HTERT RPE-1 (cell line): ENCODE results near the gene FBXO5.
"Not testable (repeated sequence)": the region's sequence is repeated elsewhere in the genome, so short reads cannot be mapped to it uniquely, and the experiment has no call there.

Experiments
- in situ Hi-C: fragments of 300-500 bp; cut with MboI; formaldehyde crosslinking; loops from 4 replicates; pipeline ENCODE4 v1.14.3; 2020; ENCODE audit warnings: low sequenced_read_pairs

Gene FBXO5

GRCh38 chr6:152982904-152983636, at the start of gene FBXO5:
TSS of gene FBXO5 (minus strand) at chr6:152983041. CDS start at chr6:152982959, 82 bp downstream.
- in situ Hi-C loops = no loop called here

GRCh38 chr6:153032255-153032882, 49.5 kb upstream of the FBXO5 start:
- in situ Hi-C loops = no loop called here

- in situ Hi-C loops = no loop called here
Measured at GRCh38 chr6:153031335-153031955, 48.6 kb upstream of the FBXO5 start.

GRCh38 chr6:153028963-153029362, 46.1 kb upstream of the FBXO5 start:
- in situ Hi-C loops = no loop called here

- in situ Hi-C loops = no loop called here
Measured at GRCh38 chr6:153028286-153028685, 45.4 kb upstream of the FBXO5 start.

GRCh38 chr6:153027480-153027879, 44.6 kb upstream of the FBXO5 start:
- in situ Hi-C loops = no loop called here

- in situ Hi-C loops = no loop called here
Measured at GRCh38 chr6:153024709-153025017, 41.8 kb upstream of the FBXO5 start.

- in situ Hi-C loops = no loop called here
Measured at GRCh38 chr6:153023977-153024708, 41.3 kb upstream of the FBXO5 start.

GRCh38 chr6:153018355-153018754, 35.5 kb upstream of the FBXO5 start:
- in situ Hi-C loops = no loop called here

- in situ Hi-C loops = no loop called here
Measured at GRCh38 chr6:153016846-153017245, 34.0 kb upstream of the FBXO5 start.

- in situ Hi-C loops = no loop called here
Measured at GRCh38 chr6:153015094-153015640, 32.3 kb upstream of the FBXO5 start.

- in situ Hi-C loops = no loop called here
Measured at GRCh38 chr6:153013438-153013837, 30.6 kb upstream of the FBXO5 start.

GRCh38 chr6:153012856-153013255, 30.0 kb upstream of the FBXO5 start:
- in situ Hi-C loops = no loop called here

GRCh38 chr6:153003366-153003690, 20.5 kb upstream of the FBXO5 start:
- in situ Hi-C loops = no loop called here

- in situ Hi-C loops = no loop called here
Measured at GRCh38 chr6:153002613-153003365, 19.9 kb upstream of the FBXO5 start, which contains the start of gene MTRF1L. TSS of gene MTRF1L (minus strand) at chr6:153002709. CDS start at chr6:153002685, 24 bp downstream.

GRCh38 chr6:153001767-153002612, 19.1 kb upstream of the FBXO5 start:
- in situ Hi-C loops = no loop called here

- in situ Hi-C loops = not testable (repeated sequence)
Measured at GRCh38 chr6:153000790-153001189, 17.9 kb upstream of the FBXO5 start.

- in situ Hi-C loops = no loop called here
Measured at GRCh38 chr6:153000243-153000642, 17.4 kb upstream of the FBXO5 start.

GRCh38 chr6:152999538-152999937, 16.7 kb upstream of the FBXO5 start:
- in situ Hi-C loops = not testable (repeated sequence)

GRCh38 chr6:152993847-152994246, 11.0 kb upstream of the FBXO5 start:
- in situ Hi-C loops = no loop called here
